HG02884 (cell line): ENCODE measurements around the gene ELAPOR2.
"Not testable (repeated sequence)": the region's sequence is repeated elsewhere in the genome, so short reads cannot be mapped to it uniquely, and the experiment has no call there.

Experiments
- ATAC-seq: cut with Tn5 transposase; IDR thresholded peaks from one replicate; pipeline ENCODE4 v1.9.1; 2021; ENCODE audit warnings: mild to moderate bottlenecking, moderate library complexity; ENCODE audit not compliant: unreplicated experiment

ELAPOR2 gene, protein sequence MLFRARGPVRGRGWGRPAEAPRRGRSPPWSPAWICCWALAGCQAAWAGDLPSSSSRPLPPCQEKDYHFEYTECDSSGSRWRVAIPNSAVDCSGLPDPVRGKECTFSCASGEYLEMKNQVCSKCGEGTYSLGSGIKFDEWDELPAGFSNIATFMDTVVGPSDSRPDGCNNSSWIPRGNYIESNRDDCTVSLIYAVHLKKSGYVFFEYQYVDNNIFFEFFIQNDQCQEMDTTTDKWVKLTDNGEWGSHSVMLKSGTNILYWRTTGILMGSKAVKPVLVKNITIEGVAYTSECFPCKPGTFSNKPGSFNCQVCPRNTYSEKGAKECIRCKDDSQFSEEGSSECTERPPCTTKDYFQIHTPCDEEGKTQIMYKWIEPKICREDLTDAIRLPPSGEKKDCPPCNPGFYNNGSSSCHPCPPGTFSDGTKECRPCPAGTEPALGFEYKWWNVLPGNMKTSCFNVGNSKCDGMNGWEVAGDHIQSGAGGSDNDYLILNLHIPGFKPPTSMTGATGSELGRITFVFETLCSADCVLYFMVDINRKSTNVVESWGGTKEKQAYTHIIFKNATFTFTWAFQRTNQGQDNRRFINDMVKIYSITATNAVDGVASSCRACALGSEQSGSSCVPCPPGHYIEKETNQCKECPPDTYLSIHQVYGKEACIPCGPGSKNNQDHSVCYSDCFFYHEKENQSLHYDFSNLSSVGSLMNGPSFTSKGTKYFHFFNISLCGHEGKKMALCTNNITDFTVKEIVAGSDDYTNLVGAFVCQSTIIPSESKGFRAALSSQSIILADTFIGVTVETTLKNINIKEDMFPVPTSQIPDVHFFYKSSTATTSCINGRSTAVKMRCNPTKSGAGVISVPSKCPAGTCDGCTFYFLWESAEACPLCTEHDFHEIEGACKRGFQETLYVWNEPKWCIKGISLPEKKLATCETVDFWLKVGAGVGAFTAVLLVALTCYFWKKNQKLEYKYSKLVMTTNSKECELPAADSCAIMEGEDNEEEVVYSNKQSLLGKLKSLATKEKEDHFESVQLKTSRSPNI

DNA sequence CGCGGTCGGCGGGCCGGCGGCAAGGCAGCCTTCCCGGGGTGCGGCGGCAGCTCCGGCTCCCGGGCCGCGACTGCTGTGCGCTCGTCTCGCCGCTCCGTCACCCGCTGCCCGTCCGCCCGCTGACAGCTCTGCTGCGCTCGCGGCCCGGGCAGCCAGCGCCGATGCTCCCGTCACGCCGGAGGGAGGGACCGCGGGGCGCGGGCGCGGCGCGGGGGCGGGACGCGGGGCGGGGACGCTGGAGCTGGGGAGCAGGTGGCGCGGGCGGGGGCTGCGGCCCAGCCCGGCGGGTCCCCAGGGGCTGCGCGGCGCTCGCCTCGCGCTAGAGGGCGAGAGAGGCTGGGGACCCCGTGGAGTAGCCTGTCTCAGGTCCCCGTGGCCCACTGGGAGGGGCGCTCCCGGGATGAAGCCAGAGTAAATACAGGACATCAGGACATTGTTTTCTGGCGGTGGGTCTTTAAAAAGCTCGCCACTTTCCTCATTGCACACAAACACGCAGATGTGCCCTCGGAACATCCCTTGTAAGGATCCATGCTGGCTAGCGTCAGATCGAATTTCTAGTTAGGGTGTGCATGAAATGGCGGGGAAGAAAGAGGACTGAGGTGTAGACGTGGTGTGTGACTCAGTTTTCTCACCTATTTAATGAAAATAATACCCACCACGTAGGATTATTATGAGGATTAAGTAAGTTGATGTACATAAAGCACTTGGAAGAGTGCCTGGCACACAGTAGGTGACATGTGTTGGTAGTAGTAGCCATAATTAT lies at the start of gene ELAPOR2:
ELAPOR2 (minus strand) TSS at position 130 of the 763 bp plus-strand sequence. CDS start 141 bp downstream, outside the sequence.
- peak; percentile 92 for ATAC-seq

DNA sequence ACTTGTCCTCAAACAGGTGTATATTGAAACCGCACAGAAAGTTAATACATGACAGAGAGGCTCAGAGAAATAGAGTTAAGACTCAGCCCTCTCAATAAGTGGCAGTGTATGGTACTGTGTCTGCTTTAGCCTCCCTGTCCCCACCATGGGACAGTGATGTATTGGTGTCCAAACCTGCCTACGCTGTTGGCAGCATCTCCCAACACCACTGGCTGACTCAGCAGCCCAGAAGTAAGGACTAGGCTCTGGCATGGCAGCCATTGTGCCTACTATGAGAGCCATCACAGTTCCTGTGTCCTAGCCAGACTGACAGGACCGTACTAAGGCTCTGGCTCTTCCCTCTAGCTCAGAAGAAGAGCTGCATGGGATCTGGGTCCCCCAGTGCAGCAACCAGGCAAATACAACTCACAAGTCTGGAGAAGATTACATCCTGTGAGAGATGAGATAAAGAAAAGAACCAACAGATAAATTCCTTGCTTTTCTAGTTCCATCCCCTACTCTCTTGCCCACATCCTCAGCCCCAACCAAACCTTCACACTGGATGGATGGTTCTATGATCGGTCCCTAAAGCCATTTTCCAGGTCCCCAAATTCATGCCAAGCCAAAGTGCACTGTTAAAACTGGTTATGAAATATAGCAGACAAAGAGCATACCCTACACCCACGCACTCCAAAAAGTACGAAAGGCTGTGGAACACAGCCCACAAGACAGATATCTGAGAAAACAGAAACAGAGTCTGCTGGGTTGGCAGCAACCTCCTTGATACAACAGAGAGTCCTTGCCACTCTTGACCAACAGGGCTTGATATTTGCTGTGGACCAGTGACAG lies 48.7 kb upstream of the ELAPOR2 start:
- ATAC-seq, result no peak

DNA sequence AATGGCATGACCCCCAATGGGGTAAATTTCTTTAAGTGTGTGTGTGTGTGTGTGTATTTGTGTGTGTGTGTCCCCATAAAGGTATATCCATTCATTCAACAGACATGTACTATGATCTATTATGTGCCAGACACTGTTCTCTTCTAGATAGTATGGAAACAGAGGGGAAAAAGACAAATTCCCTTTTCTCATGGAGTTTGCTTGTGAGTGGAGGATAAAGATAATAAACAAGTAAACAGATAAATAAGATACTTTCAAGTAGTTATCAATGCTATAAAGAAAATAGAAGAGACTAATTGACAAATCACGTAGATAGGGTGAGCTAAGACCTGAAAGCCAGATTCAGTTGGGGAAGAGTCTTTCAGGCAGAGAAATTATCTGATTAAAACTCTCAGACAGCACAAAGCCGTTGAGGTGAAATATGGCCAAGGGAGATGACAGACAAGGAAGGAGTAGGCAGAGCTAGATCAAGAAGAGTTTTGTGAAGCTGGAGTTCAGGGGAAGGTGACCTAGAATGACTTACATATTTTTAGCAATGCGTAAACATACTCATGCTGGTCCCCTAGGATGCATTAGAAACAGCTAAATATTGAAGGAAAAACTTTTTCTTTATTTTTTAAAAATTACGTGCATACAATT lies 47.6 kb upstream of the ELAPOR2 start:
- ATAC-seq, result no peak

DNA sequence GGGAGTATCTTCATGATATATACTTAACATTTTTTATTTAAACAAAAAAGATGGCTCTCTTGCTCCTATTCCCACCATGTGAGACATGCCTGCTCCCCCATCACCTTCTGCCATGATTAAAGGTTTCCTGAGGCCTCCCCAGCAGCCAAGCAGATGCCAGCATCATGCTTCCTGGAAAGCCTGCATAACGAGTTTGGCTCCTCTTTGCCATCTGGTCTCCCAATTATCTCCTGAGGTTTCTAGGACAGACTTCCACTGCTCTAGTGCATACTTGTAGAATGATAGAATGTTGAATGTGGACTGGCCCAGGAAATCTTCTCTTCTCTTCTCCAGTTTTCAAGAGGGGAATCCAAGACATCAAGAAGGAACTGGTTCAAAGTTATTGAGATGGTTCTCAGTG lies 45.9 kb upstream of the ELAPOR2 start:
- ATAC-seq, result no peak

DNA sequence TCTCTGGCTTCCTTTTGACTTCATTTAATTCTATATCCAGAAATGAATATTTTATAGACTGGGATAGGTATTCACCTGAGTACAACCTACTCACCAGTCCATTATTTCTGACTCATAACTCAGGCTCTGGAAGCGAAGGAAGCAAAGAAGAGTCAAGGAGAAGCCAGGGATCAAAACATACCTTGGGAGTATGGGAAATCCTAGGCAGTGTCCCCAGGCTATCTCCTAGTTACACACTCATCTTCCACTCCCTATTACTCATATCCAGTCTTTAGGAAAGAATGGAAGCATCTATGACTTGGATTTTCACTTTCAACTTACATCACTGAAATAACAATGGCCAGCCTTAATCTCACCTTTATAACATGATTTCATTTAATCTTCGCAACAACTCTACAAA lies 40.9 kb upstream of the ELAPOR2 start:
- ATAC-seq, result no peak

DNA sequence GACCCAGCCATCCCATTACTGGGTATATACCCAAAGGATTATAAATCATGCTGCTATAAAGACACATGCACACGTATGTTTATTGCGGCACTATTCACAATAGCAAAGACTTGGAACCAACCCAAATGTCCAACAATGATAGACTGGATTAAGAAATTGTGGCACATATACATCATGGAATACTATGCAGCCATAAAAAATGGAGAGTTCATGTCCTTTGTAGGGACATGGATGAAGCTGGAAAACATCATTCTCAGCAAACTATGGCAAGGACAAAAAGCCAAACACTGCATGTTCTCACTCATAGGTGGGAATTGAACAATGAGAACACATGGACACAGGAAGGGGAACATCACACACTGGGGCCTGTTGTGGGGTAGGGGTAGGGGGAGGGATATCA lies 37.9 kb upstream of the ELAPOR2 start:
- ATAC-seq, result not testable (repeated sequence)

DNA sequence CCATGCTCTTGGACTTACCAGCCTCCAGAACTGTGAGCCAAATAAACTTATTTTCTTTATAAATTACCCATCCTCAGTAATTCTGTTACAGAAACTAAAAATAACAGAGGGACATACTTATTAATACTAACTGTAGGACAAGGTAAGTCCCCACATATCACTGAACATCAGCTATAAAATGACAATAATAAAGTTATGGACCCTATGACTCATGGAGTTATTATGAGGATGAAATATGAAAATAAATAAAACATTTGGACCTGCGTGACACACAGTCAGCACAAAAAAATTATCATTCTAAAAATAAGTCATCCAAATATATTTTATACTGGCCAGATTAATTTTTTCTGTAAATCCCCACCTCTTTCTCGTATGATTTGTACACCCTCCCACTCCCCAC lies 34.9 kb upstream of the ELAPOR2 start:
- ATAC-seq, result no peak

DNA sequence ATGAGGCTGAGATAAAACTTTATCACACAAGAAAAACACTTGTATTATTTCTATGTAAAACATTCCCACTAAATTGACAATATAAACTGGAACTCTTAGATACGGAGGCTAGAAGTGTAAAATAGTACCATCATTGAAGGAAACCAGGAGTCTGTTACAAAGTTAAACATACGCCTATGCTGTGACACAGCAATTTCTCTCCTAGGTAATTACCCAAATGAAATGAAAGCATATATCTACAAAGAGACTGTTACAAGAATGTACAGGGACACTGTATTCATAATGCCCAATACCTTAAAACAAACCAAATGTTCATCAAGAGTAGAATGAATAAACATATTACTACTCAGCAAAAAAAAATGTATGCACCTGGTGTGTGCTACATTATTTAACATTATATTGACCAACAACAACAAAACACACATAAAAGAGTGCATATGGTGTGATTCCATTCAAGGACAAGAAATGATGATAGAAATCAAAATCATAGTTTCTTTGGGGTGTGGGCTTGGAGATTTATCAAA lies 33.2 kb upstream of the ELAPOR2 start:
- ATAC-seq, result no peak

DNA sequence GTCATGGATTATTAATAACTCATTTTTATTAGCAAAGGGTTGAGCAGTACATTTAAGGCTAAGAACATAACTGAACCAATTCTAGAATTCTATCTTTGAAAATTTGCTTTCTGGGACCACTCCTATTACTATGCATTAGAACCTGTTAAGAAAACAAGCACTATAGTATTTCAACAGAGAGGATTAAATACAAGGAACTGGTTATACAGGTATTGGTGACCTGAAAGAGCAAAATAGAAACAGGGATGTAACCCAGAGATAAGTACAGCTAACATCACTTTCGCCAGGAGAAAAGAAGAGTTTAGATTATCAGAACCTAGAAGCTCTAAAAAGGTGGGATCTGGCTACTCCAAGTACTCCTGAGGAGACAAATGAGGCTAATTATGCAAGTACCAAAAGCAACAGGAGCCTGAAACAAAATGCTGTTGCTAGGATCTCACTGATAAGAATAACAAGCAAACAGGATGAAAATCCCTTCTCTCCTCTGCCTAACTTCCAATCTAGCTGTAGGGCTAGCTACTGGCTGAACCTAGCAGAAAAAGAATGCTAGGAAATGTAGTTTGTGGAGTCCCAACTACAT lies 32.1 kb upstream of the ELAPOR2 start:
- ATAC-seq, result no peak

DNA sequence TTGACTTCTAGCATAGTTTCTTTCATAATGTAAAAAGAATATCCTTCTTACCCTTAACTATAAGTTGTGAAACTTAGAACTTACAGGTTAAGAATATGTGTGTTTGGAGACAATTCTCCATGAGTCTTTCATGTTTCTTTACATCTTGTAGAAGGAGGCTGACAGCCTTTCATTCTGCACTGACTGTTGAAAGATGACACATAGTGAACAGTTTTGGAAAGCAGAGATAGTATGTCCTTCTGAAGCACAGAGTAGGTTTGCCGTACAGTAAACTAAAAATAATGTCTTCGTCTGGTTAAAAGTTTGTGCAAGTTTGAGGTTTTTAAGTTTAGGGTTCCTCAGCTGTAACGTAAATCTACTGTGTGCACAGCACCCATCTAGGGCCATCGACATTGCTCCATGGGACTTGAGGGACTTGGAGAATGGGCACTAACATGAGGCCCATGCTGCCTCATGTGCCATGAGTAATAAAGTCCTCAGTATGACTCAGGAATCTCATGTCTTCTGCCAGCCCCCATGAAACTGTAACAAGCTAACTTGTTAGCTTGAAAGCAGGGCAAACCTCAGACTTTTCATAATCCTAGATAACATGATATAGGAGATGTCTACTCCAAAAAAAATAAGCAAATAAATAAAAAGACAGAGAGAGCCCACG lies 24.5 kb upstream of the ELAPOR2 start:
- ATAC-seq, result no peak

DNA sequence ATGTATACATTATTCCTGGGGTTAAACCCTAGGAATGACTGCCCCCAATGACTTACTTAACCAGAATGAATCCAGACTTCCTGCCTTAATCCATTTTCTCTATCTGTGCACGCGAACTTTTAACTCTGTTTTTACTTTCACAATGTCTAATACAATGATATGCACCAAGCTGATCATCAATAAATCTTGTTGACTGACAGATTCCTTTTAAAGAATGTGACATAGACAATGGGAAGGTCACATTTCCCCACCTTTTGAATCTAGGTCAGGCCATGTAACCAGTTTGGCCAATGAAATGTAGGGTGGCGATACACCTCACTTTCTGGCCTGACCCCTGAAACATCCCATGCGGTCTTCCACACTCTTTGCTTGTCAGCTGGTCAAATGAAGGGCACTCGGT lies 23.2 kb upstream of the ELAPOR2 start:
- no peak for ATAC-seq

DNA sequence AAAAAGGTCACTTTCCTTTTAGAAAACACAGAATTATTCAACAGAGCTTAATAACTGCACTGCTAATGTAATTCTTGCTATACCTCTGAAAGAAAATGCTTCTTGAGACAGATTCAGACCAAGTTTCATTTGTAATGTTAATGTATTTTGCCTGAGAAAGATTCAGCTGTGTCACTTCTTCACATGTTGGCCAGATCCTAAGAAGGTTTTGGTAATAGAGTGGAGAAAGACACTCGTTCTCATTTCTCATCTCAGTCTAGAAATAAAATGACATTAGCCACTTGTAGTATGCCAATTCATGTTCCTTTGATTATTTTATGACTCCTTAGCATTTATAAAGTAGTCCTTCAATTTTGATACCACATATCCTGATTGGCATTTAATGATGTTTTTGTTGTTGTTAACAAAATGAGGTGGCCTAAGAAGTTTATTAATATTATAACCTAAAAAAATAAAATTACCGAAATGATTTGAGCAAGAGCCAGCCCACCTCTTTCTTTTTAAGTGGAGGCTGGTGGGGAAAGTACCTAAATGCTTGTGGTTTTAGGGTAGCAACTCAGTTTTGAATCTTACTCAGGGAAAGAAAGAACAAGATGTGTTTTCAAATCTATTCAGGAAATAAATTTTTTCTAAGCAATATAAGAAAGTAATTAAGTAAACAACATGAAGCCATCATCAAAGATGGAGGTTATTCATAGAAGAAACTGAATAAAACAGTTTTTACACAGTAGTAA lies 16.4 kb upstream of the ELAPOR2 start:
- ATAC-seq, result peak; percentile 94

DNA sequence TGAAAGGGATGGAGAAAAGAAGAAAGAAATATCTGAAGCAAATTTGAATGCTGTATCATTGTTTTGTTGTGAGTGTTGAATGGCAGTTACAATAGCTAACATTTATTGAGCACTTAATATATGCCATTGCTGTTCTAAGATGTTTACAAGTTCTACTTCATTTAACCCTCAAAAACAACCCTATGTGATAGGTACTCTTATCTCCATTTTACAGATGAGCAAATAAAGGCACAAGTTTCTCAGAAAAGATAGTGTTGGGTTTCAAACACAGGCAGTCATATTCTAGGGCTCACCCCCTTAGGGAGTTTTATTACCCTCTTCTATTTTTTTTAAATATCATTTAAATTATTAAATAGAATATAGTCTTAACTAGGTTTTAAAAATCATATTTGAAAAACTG lies 8.3 kb upstream of the ELAPOR2 start:
- no peak for ATAC-seq

DNA sequence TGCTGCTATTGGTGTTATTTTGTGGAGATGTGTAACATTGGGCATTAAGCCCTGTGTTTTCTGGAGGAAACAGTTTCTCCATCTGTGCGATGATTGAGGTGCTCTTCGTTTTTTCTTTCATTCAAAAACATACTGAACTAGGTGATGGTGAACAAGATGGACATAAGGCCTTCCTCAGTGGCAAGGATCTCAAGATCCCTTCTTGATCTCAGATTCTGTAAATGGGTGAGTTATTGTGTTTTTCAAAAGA lies 759 bp upstream of the ELAPOR2 start:
- ATAC-seq, result no peak

DNA sequence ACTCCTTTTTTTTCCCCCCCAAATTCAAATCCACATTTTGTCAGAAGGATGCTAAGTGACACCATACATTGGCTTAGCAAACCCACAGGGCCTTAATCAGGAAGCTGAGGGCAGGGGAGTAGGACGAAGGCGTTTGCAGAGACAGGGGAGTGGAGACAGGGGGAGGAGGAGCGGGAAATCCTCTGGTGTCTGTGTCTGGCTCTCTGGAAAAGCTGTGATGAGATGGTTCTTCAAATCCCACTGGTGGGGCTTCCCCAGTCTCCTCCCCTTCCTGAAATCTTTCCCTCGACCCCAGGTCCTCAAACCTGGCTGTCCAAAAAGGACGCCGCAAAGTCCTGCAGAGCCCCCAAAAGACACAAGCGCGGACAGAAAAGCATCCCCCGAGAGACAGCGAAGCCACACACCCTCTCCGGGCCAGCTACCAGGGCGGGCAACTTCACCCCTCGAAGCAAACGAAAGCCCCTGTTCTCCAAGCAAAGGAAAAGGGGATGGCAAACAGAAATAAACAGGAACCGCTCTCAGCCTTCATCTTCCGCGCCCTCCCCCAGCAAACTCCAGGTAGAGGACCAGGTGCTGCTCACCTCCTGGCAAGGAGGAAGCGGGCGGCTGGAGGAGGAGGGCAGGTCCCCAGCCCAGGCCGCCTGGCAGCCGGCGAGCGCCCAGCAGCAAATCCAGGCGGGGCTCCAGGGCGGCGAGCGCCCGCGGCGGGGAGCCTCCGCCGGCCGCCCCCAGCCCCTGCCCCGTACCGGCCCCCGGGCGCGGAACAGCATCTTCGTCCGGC lies 520 bp downstream of the ELAPOR2 start:
- ATAC-seq, result peak; percentile 38

DNA sequence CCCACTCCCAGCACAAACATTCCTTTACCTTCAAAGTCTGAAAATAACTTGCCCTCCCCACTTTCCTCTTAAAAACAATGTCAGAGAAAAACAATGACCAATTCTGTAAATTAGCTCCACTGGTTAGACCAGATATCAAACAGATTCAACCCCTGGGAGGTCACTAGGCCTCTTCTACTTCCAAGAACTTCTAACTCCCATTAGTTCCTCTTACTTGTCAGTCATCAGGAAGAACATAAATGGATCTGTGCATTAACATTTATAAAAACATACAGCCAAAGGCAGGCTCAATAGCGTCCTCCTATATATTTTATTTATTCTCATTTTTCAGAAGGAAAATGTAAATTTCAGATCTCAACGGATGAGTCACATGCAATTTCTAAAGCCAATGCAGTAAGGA lies 2.2 kb downstream of the ELAPOR2 start:
- no peak for ATAC-seq

DNA sequence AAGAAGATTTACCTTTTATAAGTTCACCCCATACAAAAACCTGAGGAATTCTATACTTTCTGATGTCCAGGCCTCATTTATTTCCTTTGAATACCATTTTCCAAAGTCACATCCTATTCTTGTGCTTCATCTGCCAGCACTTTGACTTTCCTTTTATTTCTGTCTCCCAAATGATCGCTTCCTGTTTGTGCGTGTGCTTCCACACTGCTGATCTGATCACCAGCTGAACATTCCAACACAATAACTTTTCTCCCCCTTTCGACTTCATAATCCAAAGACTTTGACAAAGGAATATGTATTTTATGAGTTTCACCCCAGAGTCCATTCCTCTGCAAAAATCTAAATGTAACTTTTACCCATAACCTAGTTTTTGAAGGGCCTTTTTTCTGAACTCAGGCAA lies 3.1 kb downstream of the ELAPOR2 start:
- no peak for ATAC-seq
